Glomerular endothelial cell (primary cell): ENCODE results near the gene KATNAL2. TPM values are rescaled to one million over a fixed set of nuclear protein-coding genes. Genes with fewer than 3 reads are reported as not detected.

Experiments
- DNase-seq: peaks from one replicate; pipeline ENCODE4 v3.0.0-alpha.2; 2011; ENCODE audit warnings: low read depth, low spot score; ENCODE audit errors: extremely low read depth
- total RNA-seq: library from RNA; depleted of rRNA; stranded (reverse); fragments of >200 nt; gene quantifications from 2 replicates; pipeline ENCODE4 v1.2.3, GENCODE V29; 2015

Gene KATNAL2, protein sequence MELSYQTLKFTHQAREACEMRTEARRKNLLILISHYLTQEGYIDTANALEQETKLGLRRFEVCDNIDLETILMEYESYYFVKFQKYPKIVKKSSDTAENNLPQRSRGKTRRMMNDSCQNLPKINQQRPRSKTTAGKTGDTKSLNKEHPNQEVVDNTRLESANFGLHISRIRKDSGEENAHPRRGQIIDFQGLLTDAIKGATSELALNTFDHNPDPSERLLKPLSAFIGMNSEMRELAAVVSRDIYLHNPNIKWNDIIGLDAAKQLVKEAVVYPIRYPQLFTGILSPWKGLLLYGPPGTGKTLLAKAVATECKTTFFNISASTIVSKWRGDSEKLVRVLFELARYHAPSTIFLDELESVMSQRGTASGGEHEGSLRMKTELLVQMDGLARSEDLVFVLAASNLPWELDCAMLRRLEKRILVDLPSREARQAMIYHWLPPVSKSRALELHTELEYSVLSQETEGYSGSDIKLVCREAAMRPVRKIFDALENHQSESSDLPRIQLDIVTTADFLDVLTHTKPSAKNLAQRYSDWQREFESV
- 1.6 and 2.4 TPM in 2 replicates for total RNA-seq

DNA sequence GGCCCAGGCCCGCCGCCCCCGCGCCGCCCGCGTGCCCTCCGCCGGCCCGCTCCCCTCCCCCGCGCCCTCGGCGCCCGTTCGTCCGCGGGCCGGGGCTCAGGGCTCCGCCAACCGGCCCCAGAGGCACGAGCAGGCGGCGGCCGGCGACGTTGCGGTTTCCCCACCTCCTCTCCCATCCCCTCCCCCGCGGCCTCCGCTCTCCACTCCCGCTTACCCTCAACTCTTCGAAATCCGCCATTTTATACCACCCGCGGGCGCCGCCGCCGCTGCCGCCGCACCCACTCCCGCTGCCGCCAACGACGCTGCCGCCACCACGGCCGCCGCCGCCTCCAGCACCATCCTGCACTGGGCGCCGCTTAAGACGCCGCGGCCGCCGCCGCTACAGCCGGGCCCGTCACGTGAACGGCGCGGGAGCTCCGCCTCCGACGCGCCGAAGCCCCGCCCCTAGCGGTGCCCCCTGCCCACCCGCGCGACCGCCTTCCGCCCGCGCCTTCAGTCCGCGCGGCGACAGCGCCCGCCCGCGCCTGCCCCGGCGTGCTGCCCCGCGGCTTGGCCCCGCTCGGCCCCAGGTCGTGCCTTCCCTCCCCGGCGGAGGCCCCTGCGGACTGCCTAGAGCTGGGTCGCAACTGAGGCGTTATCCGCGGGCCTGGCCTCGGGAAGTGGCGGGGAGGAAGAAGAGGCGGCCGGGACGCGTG lies at the start of gene KATNAL2, which contains the start of gene PIAS2:
KATNAL2 (plus strand) TSS at position 495 of the 695 bp plus-strand sequence. CDS start 29,271 bp downstream, outside the sequence.
PIAS2 (minus strand) TSS at position 400 of the 695 bp plus-strand sequence; CDS start at position 238, 162 bp downstream.
- DNase-seq: no peak

DNA sequence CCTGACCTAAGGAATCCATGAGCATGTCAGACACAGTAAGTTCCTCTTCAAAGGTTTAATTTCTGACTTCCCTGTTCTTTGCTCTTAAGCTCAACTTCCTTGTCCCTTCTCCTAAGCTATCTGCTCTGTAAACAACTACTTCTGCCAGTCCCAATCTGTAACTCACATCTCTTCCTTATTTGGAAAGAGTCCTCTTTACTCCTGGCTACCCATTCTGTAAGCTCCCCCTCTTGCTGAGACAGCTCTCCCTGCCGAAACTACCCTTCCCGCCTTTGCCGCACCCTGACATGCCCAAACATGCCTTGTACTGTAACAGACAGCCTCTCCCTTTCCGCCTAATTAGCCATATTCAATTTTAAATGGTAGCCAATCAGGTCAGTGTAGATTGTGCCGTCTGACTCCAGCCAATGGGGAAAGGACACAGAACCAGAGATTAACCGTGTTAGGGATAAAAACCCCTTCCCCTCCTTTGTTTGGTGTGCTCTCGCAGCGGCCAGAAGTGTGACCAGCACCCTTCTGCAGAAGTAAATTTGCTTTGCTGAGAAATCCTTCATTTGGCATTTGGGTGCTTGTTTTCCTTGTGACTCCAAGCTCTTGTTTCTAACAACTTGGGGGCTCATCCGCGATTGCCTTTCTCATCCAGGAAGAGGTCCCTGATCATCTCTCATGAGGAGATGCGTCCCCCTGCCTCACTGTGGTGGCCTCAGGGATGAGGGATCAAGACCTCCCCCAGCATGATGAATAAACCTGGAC lies 49.1 kb upstream of the KATNAL2 start:
- DNase-seq: no peak

DNA sequence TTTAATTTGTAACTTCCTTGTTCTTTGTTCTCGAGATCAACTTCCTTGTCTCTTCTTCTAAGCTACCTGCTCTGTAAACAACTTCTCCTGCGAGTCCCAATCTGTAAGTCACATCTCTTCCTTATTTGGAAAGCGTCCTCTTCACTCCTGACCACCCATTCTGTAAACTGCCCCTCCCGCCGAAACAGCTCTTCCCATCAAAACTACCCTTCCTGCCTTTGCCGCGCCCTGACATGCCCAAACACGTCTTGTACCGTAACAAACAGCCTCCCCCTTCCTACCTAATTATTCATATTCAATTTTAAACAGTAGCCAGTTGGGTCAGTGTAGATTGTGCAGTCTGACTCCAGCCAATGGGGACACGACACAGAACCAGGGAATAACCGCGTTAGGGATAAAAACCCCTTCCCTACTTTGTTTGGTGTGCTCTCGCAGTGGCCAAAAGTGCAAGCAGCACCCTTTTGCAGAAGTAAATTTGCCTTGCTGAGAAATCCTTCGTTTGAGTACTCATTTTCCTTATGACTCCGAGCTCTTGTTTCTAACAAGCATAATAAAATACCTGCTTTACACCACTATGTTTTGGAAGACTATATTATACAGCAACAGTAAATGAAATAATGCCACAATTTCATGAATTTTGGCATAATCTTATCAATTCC lies 39.9 kb upstream of the KATNAL2 start:
- no peak for DNase-seq

DNA sequence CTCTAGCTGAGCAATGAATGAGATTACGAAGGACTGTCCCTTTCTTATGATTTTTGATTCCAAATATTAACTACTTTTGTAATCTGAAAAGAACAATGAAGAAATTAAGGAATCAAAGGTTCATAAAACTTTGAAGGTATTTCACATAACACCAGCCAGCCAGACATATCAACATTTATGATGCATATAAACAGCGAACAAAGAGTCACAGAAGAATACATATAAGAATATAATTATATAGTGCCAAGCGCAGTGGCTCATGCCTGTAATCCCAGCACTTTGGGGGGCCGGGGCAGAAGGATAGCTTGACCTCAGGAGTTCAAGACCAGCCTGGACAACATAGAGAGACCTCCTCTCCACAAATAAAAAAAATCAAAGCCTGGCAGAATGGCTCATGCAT lies 34.2 kb upstream of the KATNAL2 start:
- no peak for DNase-seq

DNA sequence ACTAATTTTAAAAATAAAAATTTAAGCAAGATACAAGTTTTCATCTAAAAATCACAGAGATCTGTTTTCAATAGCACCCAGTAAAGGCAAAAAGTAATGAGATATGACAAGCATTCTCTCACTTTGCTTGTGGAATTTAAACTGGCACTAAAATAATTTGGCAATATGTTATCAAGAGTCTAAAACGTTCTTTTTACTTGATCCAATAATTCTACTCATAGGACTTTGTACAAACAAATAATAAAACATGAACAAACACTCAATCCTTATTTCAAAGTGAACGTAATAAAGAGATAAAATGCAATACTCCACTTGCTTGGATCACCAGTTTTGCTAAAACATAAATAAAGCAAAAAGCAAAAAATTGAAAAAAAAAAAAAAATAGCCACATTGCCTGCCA lies 30.5 kb upstream of the KATNAL2 start:
- DNase-seq: no peak

DNA sequence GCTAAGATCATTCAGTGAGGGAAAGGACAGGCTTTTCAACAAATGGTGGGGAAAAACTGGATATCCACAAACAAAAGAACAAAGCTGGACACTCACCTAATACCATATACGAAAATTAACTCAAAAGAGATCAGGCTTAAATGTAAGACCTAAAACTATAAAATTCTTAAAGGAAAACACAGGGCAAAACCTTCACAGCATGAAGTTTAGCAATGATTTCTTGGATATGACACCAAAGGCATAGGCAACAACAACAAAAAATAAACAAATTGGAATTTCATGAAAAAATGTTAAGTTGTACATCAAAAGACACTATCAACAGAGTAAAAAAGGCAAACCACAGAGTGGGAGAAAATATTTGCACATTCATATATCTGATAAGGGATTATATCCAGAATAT lies 28.4 kb upstream of the KATNAL2 start:
- no peak for DNase-seq

DNA sequence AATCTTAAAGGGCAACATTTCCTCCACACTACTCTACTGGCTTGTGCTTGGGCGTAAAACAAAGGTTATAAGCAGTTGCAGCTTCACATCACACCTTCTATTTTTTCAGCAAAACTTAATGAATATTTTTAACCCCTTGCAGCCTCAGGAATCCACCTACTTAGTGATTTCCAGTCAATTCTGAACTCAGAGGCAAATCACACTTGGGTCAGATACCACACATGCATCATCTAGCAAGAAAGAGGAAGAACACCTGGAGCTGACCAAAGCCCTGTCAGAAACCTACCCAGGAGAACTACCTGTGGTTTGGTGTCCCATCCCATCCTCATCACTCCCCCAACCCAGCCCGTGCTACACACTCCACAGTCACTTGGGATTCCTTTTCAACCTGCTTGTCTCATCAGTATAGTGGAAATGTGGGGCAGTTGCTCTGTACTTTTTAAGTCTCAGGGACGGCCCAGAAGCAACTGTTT lies 25.6 kb upstream of the KATNAL2 start:
- no peak for DNase-seq

DNA sequence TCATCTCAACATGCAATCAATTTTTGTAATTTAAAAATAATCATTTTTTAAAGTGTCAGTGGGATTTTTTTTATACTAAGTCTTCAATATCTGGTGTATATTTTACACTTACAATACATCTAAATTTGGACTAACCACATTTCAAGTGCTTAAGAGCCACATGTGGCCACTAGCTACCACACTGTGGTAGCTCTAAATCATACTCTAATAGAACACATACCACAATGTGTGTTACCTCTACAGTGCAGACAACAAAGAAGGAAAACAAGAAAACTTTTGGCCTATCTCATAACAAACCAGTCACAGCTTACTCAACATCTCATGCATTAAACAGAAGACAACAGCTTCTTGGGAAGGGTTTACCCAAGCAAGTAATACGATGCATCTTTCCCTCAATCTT lies 24.6 kb upstream of the KATNAL2 start:
- no peak for DNase-seq

DNA sequence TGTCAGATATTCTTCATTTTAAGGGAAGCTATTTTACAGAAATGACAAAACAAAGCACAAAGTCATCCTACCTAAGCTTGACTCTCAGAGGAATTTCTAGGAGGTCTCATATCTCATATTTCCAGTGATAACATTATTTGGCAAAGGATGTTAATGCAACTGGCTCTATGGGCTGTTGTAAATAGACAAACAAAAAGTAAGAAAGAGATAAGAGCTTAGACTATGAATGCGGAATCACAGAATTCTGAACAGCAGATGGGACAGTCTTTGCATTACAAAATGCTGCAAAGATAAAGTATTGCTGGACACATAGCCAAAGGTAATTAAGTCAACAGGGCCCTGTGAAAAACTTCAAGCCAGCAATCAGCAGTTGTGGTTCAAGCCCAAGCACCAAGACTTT lies 24.0 kb upstream of the KATNAL2 start:
- DNase-seq: no peak

DNA sequence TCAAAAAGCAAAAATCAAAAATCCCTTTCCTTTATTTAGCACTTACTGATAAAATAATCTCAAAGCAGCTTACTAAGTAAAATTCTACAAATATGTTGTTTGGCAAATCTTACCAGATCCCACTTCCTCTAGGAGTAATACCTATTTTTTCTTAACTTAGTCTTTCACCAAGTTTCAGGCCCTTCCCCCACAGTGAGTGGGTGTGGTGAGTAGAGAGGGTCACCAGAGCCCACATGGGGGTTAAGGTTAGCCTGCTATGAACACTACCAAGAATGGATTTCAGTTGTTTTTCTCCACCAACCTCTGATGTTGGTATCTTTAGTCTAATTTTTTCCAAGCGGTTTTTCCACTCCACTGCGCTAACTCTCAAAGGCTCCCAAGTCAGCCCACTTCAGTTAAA lies 23.3 kb upstream of the KATNAL2 start:
- DNase-seq: no peak

DNA sequence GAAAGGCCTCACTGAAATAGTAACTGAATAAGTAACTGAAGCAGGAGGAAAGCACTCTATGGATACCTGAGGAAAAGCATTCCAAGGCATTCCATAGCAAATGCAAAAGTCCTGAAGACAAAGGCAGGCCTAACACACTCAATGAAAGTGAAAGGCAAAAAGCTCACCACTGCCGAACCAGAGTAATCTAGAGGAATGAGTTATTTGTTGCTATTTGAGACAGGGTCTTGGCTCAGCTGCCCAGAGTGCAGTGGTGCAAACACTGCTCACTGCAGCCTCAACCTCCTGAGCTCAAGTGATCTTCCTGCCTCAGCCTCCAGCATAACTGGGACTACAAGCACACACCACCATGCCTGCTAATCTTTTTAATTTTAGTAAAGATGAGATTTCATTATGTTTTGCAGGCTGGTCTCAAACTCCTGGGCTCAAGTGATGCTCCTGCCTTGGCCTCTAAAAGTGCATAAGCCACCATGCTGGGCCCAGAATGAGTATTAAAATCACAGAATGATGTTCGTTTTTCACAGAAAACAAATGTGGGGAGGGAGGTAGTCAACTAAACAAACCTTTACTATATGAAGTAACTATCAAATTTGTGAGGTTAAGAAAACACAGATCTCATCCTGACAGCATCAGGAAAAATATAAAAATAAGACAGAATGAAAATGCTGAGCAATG lies 18.0 kb upstream of the KATNAL2 start:
- DNase-seq: no peak

DNA sequence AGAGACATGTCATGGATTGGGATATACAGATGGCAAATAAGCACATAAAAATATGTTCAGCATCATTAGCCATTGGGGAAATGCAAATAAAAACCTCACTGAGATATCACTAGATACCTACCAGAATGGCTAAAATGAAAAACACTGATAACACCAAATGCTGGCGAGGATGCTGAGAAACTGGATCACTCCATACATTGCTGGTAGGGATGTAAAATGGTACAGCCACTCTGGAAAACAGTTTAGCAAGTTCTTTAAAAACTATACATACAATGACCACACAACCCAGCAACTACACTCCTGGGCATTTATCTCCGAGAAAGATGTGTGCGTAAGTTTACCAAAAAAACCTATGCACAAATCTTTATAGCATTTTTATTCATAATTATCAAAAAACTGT lies 14.0 kb upstream of the KATNAL2 start:
- no peak for DNase-seq

DNA sequence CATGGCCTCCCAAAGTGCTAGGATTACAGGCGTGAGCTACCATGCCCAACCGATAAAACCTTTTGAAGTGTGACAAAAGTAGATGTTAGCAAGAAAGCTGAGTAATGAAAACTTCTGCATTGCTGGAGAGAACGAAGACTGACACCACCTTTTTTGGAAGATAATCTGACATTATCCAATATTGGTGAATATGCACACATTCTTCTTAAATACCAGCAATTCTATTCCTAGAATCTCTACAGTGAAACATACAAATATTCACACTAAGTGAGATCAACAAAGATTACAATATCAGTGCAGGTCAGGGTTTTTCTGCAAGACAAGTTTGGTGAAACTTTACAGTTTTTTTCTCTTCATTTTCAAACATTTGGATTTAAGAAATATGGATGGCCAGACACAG lies 7.9 kb upstream of the KATNAL2 start:
- DNase-seq: no peak

DNA sequence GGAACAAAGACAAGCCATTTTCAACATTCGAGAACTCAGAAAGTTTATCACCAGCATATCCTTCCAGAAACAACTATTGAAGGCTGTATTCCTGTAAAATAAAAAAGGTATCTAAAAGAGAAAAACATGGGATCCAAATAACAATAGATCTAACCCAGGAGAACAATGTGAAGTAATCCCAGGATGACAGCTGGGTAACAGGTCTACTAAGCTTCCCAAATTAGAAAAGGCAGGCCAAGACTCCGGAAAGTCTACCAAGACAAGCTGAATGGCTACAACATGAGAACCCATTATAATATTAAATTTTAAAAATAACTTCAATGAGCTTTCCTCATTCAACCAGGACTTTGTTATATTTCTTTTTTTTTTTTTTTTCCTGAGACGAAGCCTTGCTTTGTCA lies 6.5 kb upstream of the KATNAL2 start:
- no peak for DNase-seq

DNA sequence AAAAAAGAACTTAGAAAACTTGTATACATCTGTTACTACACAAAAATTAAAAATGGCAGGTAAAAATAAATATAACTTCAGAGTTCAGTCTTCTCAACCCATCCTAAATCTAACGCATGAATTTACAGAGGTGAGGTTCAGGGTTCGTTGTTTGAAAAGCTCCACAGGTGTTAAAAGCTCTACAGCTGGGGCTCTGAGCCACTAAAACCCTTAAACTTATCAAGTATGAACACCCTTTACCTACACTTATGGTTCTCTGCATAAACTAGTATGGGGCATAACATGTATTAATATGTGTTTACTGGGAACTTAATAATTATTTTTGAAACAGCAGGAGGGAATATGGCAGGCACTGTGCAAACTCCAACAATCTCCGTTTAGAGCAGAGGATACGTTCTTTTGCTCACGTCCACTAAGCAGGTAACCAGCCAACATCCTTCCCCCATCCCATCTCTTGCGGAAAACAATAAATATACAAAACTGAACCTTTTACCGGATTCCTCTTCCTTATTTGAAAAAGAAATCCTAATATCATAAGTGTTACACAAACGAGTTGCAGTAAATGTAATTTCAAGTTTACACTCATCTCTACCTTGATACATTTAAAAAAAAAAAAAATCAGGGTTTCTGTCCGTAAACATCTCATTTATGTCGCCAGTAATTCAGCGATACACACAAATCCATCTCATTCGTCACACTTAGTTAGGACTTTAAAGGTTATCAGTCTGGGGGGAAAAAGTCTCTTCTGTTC lies 1.4 kb upstream of the KATNAL2 start:
- DNase-seq: no peak

DNA sequence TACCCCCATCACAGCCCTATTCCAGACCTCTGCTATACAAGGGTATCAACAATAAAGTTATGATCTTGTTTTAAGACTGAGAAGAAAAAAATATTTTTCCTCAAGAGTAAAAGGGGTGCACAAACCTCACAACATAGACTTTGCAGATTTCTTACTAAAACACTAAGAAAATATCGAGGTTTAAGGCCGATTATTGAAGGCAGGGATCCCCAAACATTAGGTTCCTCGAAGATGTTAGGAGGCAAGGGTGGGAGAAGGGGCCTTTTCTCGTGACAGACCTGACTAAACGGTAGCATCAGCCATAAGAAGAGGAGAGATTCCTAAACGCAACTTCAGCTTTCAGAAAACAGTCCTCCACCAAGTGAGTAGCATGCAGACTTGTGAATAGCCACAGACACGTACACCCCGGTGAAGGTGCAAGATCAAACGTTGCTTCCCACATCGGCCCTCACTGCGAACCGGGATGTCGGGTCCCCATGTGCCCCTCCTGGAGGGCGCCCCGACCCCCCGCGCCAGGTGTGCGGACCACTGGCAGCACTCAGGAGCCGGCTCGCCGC lies 773 bp upstream of the KATNAL2 start:
- DNase-seq: no peak

DNA sequence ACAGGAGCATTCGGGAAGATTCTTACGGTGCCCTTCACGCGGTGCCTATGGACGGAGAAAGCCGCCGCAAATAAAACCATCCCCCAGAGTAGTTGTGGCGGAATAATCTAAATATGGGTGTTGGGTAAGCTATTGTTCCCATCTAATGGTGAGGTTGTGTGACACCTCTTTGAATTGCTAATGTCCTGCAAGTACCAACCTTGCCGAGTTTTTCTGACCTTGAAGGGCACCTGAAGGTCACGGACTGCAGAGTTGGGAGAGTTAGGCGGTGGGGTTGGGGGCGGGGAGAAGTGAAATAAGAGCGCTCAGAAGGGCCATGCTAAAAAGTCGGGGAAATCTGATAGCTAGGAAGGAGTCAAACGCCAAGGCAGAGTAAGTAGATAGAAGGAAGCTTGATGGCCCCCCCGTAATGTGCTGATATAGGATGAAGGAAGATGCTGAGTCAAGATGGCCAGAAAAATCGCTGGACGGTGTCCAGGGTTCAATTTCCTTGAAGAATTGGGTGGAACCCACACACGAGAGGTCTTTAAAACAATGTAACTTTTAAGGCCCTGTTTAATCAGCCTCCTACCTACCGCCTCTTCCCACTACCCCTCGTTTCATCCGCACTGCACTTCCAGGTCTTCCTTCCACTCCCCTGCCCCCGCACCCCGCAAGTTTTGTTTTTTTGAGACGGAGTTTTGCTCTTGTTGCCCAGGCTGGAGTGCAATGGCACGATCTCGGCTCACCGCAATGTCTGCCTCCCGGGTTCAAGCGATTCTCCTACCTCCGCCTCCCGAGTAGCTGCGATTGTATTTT lies 600 bp downstream of the KATNAL2 start:
- DNase-seq: no peak

DNA sequence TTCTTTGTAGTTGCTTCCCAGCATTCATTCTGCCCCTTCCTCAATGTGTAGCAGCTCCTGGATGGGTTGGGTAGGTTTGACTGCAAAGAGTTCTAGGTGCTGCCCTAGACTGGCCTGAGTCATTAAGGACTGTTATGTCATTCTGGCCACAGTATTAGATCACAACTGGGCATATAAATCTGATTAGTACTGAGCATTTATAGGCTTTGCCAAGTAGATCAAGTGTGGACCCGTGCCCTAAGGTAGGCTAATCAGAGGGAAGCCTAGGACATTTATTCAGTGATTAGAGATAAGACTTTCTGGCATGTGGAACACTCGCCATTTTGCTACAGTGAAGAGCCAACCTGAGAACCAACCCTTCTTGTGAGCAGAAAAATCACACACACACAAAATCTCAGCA lies 2.7 kb downstream of the KATNAL2 start:
- DNase-seq: no peak
